Neural cell (in vitro differentiated cells): ENCODE results near the gene TIGD6. TPM values are rescaled to one million over a fixed set of nuclear protein-coding genes. Genes with fewer than 3 reads are reported as not detected.

Source experiments
- H2AFZ ChIP-seq: fragments of 200-600, 300-800 bp; sonication (generic), shearing (Covaris generic); 2 replicates; pipeline ENCODE4 v1.6.0; 2014; ENCODE audit warnings: low read depth, mild to moderate bottlenecking, antibody characterized with exemption, low read length, moderate library complexity
- H3F3A ChIP-seq: fragments of 200-600 bp; shearing (Covaris generic); 2 replicates; pipeline ENCODE4 v1.6.1; 2016; ENCODE audit warnings: mild to moderate bottlenecking, moderate library complexity, mixed read lengths, antibody characterized with exemption, low read length; ENCODE audit not compliant: insufficient read depth, poor library complexity, severe bottlenecking
- H3K27ac ChIP-seq: fragments of 200-600, 300-800 bp; sonication (generic), shearing (Covaris generic); 2 replicates; pipeline ENCODE4 v1.5.1; 2014; ENCODE audit warnings: mild to moderate bottlenecking, low read length, moderate library complexity
- H3K27me3 ChIP-seq: fragments of 300-800, 200-600 bp; sonication (generic), shearing (Covaris generic); 2 replicates; pipeline ENCODE4 v1.6.0; 2014; ENCODE audit warnings: mild to moderate bottlenecking, low read depth, low read length, moderate library complexity; ENCODE audit not compliant: insufficient read depth
- H3K36me3 ChIP-seq: fragments of 300-800, 200-600 bp; sonication (generic), shearing (Covaris generic); 2 replicates; pipeline ENCODE4 v1.5.1; 2014; ENCODE audit warnings: mild to moderate bottlenecking, antibody characterized with exemption, low read length, moderate library complexity; ENCODE audit not compliant: insufficient read depth
- H3K4me2 ChIP-seq: fragments of 300-800, 200-600 bp; sonication (generic), shearing (Covaris generic); 2 replicates; pipeline ENCODE4 v1.6.0; 2014; ENCODE audit warnings: mild to moderate bottlenecking, low read length
- H3K4me3 ChIP-seq: fragments of 300-800, 200-600 bp; sonication (generic), shearing (Covaris generic); 2 replicates; pipeline ENCODE4 v1.5.1; 2014; ENCODE audit warnings: mild to moderate bottlenecking, low read length, moderate library complexity
- H3K79me2 ChIP-seq: fragments of 200-600 bp; shearing (Covaris generic); replicated peaks from 2 replicates; pipeline ENCODE4 v1.6.0; 2014; ENCODE audit warnings: mild to moderate bottlenecking, low read length, moderate library complexity; ENCODE audit not compliant: insufficient read depth
- H3K9ac ChIP-seq: fragments of 300-800, 200-600 bp; sonication (generic), shearing (Covaris generic); 2 replicates; pipeline ENCODE4 v1.6.1; 2016; ENCODE audit warnings: mild to moderate bottlenecking, low read length, mixed read lengths
- H3K9me2 ChIP-seq: fragments of 200-600 bp; shearing (Covaris generic); 2 replicates; pipeline ENCODE4 v1.6.1; 2016; ENCODE audit warnings: mild to moderate bottlenecking, low read length, mixed read lengths; ENCODE audit not compliant: insufficient read depth
- H3K9me3 ChIP-seq: fragments of 200-600, 300-800 bp; sonication (generic), shearing (Covaris generic); 2 replicates; pipeline ENCODE4 v1.6.1; 2016; ENCODE audit warnings: mild to moderate bottlenecking, mixed run types, low read length, moderate library complexity, mixed read lengths
- H4K20me1 ChIP-seq: fragments of 200-600 bp; shearing (Covaris generic); 2 replicates; pipeline ENCODE4 v1.6.1; 2016; ENCODE audit warnings: mild to moderate bottlenecking, mixed run types; ENCODE audit not compliant: insufficient read depth
- EP300 ChIP-seq: fragments of 450-650 bp; conservative IDR thresholded peaks from 2 replicates; pipeline ENCODE4 v1.6.1; 2014; ENCODE audit warnings: antibody characterized with exemption, mild to moderate bottlenecking, moderate library complexity; ENCODE audit not compliant: poor library complexity, severe bottlenecking
- EZH2 ChIP-seq: fragments of 200-600, 300-800 bp; shearing (Covaris generic), sonication (generic); IDR thresholded peaks from 2 replicates; pipeline ENCODE4 v1.6.1; 2014; ENCODE audit warnings: antibody characterized with exemption, low read length, borderline replicate concordance, mild to moderate bottlenecking; ENCODE audit not compliant: insufficient read depth, poor library complexity, severe bottlenecking
- MXI1 ChIP-seq: fragments of 450-650 bp; conservative IDR thresholded peaks from 2 replicates; pipeline ENCODE4 v1.6.1; 2014; ENCODE audit warnings: antibody characterized with exemption, mild to moderate bottlenecking; ENCODE audit not compliant: poor library complexity, severe bottlenecking
- POLR2AphosphoS5 ChIP-seq: IDR thresholded peaks from 2 replicates; pipeline ENCODE4 v1.6.1; 2012
- RAD21 ChIP-seq: fragments of 450-650 bp; conservative IDR thresholded peaks from 2 replicates; pipeline ENCODE4 v1.6.1; 2014; ENCODE audit warnings: antibody characterized with exemption, mild to moderate bottlenecking, moderate library complexity
- REST ChIP-seq: IDR thresholded peaks from 2 replicates; pipeline ENCODE4 v1.6.1; 2012; ENCODE audit warnings: borderline replicate concordance
- SMC3 ChIP-seq: fragments of 450-650 bp; conservative IDR thresholded peaks from 2 replicates; pipeline ENCODE4 v1.6.1; 2014; ENCODE audit warnings: antibody characterized with exemption, mild to moderate bottlenecking, moderate library complexity; ENCODE audit not compliant: poor library complexity
- TAF1 ChIP-seq: IDR thresholded peaks from 2 replicates; pipeline ENCODE4 v1.6.1; 2012; ENCODE audit warnings: low read depth
- polyA plus RNA-seq: library from polyadenylated mRNA; depleted of rRNA; stranded (reverse); fragments of >200 nt; gene quantifications from 2 replicates; pipeline ENCODE4 v1.2.3, GENCODE V29; 2014
- TF ChIP-seq, protein P1 (sequence below): fragments of 450-650 bp; IDR thresholded peaks from 2 replicates; pipeline ENCODE4 v1.5.1; 2014; ENCODE audit warnings: antibody characterized with exemption, mild to moderate bottlenecking, moderate library complexity; ENCODE audit not compliant: poor library complexity, severe bottlenecking

TIGD6 gene
- polyA plus RNA-seq, 1 donor from 2014 or later = 6.5 TPM

DNA sequence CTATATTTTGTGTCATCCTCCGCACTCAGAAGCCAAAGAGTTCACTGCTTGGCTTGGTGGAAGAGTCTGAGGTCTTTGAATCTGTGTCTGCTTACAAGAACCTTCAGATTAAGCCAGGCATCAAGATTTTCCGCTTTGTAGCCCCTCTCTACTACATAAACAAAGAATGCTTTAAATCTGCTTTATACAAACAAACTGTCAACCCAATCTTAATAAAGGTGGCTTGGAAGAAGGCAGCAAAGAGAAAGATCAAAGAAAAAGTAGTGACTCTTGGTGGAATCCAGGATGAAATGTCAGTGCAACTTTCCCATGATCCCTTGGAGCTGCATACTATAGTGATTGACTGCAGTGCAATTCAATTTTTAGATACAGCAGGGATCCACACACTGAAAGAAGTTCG, 19.2 kb downstream of the TIGD6 start:
- Histone ChIP-seq H3K27ac (no peak overlapping the region), H3K9me2 (no peaks in the 10 kb centered on the region), H3K9me3 (no peaks in the 10 kb centered on the region), H3K9ac (no peak overlapping the region), H3K79me2 (no peaks in the 10 kb centered on the region), H3F3A (no peaks in the 10 kb centered on the region), H3K4me2 (no peak overlapping the region), H4K20me1 (no peaks in the 10 kb centered on the region), H2AFZ (no peak overlapping the region), H3K4me3 (no peak overlapping the region), H3K27me3 (no peaks in the 10 kb centered on the region), H3K36me3 (peaks cover 3% of the 10 kb centered on the region)
- no peak for TF ChIP-seq REST
- no peak for TF ChIP-seq POLR2AphosphoS5
- no peak for TF ChIP-seq TAF1
- no peak for TF ChIP-seq SMC3
- TF ChIP-seq RAD21 = no peak
- TF ChIP-seq MXI1 = no peak
- TF ChIP-seq, protein P1, sequence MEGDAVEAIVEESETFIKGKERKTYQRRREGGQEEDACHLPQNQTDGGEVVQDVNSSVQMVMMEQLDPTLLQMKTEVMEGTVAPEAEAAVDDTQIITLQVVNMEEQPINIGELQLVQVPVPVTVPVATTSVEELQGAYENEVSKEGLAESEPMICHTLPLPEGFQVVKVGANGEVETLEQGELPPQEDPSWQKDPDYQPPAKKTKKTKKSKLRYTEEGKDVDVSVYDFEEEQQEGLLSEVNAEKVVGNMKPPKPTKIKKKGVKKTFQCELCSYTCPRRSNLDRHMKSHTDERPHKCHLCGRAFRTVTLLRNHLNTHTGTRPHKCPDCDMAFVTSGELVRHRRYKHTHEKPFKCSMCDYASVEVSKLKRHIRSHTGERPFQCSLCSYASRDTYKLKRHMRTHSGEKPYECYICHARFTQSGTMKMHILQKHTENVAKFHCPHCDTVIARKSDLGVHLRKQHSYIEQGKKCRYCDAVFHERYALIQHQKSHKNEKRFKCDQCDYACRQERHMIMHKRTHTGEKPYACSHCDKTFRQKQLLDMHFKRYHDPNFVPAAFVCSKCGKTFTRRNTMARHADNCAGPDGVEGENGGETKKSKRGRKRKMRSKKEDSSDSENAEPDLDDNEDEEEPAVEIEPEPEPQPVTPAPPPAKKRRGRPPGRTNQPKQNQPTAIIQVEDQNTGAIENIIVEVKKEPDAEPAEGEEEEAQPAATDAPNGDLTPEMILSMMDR = no peak
- TF ChIP-seq EZH2 = no peak
- no peak for TF ChIP-seq EP300

- Histone ChIP-seq H3K27ac (no peak overlapping the region), H3K9me3 (no peaks in the 10 kb centered on the region), H3K9me2 (no peaks in the 10 kb centered on the region), H3K9ac (no peak overlapping the region), H3F3A (no peaks in the 10 kb centered on the region), H4K20me1 (no peaks in the 10 kb centered on the region), H3K36me3 (peaks cover 3% of the 10 kb centered on the region), H3K4me2 (no peak overlapping the region), H3K79me2 (no peaks in the 10 kb centered on the region), H2AFZ (no peak overlapping the region), H3K4me3 (no peak overlapping the region), H3K27me3 (no peaks in the 10 kb centered on the region)
- TF ChIP-seq SMC3 (no peak), POLR2AphosphoS5 (no peak), REST (no peak), EZH2 (no peak), EP300 (no peak), RAD21 (no peak), MXI1 (no peak), TAF1 (no peak)
- TF ChIP-seq, protein P1 = no peak
Measured at GRCh38 chr5:149979896-149980295, 20.6 kb downstream of the TIGD6 start.
